Dedifferentiated amniotic fluid mesenchymal stem cell (primary cell): ENCODE results near the gene NFX1.
"Not testable (repeated sequence)": the region's sequence is repeated elsewhere in the genome, so short reads cannot be mapped to it uniquely, and the experiment has no call there.

Source experiments
- DNase-seq: peaks from one replicate; pipeline ENCODE4 v3.0.0-alpha.2; 2016; ENCODE audit errors: extremely low spot score

NFX1 gene

GRCh38 chr9:33364127-33364526 lies 73.8 kb downstream of the NFX1 start:
- DNase-seq = no peak

GRCh38 chr9:33364814-33365213 lies 74.5 kb downstream of the NFX1 start:
- not testable (repeated sequence) for DNase-seq

- no peak for DNase-seq
Measured at GRCh38 chr9:33366979-33367480, 76.7 kb downstream of the NFX1 start.

DNA sequence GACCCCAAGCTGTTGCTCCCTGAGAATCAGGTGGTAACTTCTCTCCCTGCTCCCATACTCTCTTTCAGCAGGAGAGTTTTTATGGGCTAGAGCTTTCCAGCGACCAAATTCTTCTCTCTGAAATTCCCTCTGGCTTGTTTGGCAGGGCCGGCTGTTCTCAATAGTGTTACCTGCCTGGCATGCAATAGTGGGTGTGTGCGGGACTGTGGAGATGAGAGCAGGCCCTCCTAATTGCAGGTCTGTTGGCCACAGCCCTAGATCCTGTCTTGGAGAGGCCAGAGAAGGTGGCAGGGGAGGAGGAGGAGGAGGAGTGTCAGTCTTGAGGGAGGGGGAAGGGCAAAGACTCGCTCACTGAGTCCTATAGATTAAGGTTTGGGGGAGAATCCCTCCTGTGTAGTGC lies 82.6 kb downstream of the NFX1 start:
- DNase-seq = no peak

DNA sequence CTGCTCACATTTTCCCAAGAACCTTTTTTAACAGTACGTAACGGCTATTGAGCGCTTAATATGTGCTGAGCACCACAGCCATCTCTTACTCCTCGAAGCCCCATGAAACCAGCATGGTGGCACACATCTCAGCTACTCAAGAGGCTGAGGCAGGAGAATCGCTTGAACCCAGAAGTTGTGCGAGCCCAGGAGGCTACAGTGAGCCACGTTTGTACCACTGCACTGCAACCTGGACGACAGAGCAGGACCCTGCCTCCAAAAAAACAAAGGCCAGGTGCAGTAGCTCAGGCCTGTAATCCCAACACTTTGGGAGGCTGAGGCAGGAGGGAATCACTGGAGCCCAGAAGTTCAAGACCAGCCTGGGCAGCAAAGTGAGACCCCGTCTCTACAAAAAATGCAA lies 83.9 kb downstream of the NFX1 start:
- DNase-seq = no peak

DNA sequence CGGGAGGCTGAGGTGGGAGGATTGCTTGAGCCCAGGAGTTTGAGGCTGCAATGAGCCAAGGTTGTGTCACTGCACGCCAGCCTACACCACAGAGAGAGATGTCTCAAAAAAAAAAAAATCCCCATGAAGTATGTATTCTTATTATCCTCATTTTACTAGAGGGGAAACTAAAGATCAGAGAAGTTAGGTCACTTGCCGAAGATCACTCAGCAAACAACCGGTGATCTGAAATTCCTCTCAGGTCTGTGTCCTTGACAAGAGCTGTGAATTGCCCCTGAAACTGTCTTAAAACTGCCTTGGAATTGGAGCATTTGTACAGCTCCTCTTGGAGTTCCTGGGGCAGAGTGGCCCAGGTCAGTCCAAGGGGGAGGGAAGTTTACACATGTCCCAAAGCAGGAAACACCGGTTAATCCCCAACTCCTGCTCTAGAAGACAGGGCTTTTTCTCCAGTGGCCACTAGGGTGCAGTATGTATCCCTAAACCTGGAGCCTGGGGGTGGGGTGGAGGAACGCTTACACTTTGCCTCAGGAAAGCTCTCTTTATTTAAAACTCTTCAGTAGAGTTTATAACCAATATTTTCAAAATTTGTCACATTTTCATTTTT lies 84.4 kb downstream of the NFX1 start:
- peak; percentile 85 for DNase-seq

- no peak for DNase-seq
Measured at GRCh38 chr9:33375238-33375840, 85.0 kb downstream of the NFX1 start.

DNA sequence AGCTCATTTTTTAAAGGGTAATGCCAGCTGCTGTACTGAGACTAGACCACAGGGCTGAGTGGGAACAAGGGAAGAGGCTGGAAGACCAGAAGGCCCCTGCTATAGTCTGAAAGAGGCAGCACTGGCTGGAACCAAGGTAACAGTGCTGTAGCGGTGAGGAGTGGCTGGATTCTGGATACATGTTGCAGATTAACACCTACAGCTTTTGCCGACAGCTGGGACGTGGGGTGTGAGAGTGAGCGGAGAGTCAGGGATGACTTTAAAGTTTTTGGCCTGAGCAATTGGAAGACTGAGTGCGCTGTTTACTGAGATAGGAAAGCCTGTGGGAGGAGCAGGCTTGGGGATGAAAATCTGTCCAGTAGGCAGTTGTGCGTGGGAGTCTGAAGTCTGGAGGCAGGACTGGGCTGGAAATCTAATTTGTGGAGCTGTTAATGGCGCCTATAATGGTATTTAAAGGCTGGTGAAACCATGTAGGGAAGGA lies 85.6 kb downstream of the NFX1 start:
- no peak for DNase-seq

DNA sequence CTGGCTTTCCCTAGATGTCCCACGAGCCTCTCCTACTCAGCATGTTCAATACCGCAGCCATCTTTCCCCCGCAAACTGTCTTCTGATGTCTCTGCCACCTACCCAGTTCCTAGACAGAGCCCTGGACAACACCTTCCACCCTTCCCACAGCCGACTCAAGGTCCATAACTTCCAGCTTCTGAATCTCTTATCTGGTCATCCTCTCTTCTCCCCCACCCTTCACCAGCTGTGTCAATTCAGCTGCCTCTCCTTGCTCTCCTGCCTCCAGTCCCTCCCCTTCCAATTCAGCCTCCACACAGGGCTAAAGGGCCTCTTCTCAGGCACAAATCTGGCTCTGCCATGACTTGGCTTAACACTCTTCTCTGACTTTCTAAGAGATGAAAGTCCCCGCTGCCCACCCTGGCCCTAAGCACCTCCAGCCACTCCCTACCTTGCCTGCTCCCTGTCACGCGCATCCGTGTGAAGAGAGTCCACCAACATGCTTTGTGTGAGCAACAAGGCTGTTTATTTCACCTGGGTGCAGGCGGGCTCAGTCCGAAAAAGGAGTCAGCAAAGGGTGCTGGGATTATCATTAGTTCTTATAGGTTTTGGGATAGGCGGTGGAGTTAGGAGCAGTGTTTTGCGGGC lies 86.9 kb downstream of the NFX1 start:
- no peak for DNase-seq

DNA sequence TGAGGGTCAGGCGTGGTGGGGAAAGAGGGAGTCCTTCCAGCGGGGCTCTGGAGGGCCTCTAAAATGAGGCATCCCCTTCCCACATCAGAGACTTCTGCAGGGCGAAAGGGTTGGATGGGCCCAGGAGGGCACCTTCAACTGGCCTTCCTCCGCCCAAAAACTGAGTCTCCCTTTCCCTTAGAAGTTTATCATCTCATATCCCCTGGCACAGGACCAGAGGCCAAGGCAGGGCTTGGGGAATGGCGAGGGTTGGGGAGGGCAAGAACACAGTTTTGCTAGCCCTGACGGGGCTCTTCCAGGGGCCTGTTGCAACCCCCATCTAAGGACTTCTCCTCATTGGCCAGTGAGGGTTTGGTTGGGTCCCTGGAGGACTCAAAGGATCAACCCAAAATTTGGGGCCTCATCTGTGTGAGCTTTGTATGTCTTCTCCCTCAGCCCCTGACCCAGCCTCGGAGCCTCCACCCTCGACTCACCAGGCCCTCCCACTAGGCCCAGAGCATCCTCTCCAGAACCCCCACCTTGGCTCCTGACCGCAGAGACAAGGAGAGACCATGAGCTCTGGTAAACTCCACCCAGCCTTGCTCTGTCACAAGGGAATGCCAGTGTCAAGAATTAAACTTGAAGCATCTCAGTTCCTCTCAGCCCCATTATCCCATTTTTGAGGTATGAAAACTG lies 87.9 kb downstream of the NFX1 start:
- no peak for DNase-seq

GRCh38 chr9:33379666-33380389 lies 89.5 kb downstream of the NFX1 start:
- no peak for DNase-seq

GRCh38 chr9:33380390-33381094 lies 90.2 kb downstream of the NFX1 start:
- DNase-seq = no peak

DNA sequence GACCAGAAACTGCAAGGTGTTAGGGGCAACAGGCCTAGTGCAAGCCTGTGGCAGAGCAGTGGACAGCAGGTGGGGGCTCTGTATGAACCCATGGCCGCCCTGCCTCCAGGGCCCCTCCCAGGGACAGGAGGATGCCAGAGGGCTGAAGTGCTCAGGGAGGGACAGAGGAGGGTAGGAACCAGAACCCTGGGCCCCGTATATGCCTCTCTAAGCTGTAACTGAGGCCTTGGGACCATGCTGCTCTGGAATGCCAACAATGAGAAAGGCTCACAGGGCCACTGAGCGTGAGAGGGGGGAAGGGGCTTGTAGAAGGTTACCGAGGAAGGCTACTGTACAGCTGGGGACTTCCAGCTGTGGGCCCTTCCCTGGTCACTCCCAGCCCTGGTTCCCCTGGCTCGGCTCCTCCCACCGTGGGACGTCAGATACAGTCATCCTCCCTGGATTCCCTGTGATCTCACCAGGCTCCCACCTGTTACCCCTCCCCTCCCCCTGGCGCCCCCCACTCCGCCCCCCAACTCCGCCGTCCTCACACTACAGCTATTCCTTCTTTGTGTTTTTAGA lies 91.0 kb downstream of the NFX1 start:
- DNase-seq = no peak

GRCh38 chr9:33382397-33382796 lies 92.1 kb downstream of the NFX1 start:
- DNase-seq = not testable (repeated sequence)

DNA sequence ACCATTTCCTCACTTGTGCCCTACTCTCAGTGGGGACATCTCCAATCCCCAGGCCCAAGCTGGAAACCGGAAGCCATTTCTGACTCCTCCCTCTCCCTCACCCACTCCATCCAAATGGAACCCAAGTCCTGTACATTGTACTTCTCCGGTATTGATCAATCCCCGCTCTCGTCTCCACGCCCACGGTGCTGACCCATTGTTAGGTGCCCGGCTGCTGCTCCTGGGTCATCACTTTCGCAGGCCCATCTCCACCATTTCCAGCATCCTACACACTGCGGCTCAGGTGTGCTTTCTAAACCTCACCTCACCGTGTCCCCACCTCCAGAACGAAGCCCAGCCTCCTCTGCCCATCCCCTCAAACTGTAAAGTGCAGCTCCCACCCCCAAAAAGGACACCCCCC lies 93.1 kb downstream of the NFX1 start:
- DNase-seq = not testable (repeated sequence)

GRCh38 chr9:33385536-33385935 lies 95.2 kb downstream of the NFX1 start:
- DNase-seq = not testable (repeated sequence)

- not testable (repeated sequence) for DNase-seq
Measured at GRCh38 chr9:33385979-33386640, 95.8 kb downstream of the NFX1 start.

- not testable (repeated sequence) for DNase-seq
Measured at GRCh38 chr9:33386641-33386996, 96.3 kb downstream of the NFX1 start.

DNA sequence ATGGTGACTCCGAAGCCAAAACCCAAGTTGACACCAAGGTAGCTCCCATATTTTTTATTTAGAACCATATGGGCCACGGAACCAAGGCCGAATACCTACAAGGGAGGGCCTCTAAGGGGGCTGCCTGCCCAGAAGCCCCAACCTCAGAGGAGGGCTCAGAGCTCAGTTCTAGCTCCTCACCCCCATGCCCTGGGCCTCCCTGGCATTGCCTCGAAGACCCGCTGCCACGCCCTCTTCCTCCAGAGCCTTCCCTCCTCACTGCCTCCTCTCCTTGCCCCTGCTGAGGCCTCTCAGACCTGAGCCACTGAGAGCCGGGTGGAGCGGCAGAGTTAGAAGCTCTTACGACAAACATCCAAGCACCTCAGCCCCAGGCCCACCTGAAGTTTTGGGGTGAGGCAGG lies 96.7 kb downstream of the NFX1 start:
- not testable (repeated sequence) for DNase-seq
